ENCODE data around the gene ZNF398.
A peak's percentile ranks its signal among the peaks of the same experiment; 100 is the strongest.

The ZNF398 gene

GRCh38 chr7:149153346-149153745 is 6.1 kb downstream of the ZNF398 start:
- DNase-seq, result no peak

- no peak for DNase-seq
Measured at GRCh38 chr7:149154056-149154455, 6.8 kb downstream of the ZNF398 start.

GRCh38 chr7:149156898-149157297 is 9.6 kb downstream of the ZNF398 start:
- no peak for DNase-seq

GRCh38 chr7:149161241-149161848 is 14.1 kb downstream of the ZNF398 start:
- peak; percentile 16 for DNase-seq

GRCh38 chr7:149166142-149166541 is 18.9 kb downstream of the ZNF398 start:
- no peak for DNase-seq

- no peak for DNase-seq
Measured at GRCh38 chr7:149166630-149167352, 19.5 kb downstream of the ZNF398 start.

- DNase-seq, result no peak
Measured at GRCh38 chr7:149171892-149172533, 24.8 kb downstream of the ZNF398 start.

- DNase-seq, result no peak
Measured at GRCh38 chr7:149172534-149172920, 25.3 kb downstream of the ZNF398 start.

GRCh38 chr7:149175150-149175549 is 27.9 kb downstream of the ZNF398 start:
- no peak for DNase-seq

GRCh38 chr7:149179241-149179640 is 32.0 kb downstream of the ZNF398 start:
- DNase-seq, result no peak

- DNase-seq, result no peak
Measured at GRCh38 chr7:149180722-149181449, 33.6 kb downstream of the ZNF398 start.

GRCh38 chr7:149181450-149181790 is 34.2 kb downstream of the ZNF398 start:
- DNase-seq, result no peak

GRCh38 chr7:149184274-149184673 is 37.0 kb downstream of the ZNF398 start:
- DNase-seq, result no peak

GRCh38 chr7:149188213-149188612 is 41.0 kb downstream of the ZNF398 start:
- no peak for DNase-seq

GRCh38 chr7:149188637-149189259 is 41.5 kb downstream of the ZNF398 start:
- DNase-seq, result no peak

- no peak for DNase-seq
Measured at GRCh38 chr7:149191851-149192250, 44.6 kb downstream of the ZNF398 start.

- no peak for DNase-seq
Measured at GRCh38 chr7:149194799-149195179, 47.5 kb downstream of the ZNF398 start.

- DNase-seq, result peak; percentile 91
Measured at GRCh38 chr7:149195180-149196150, 48.2 kb downstream of the ZNF398 start, which contains the start of gene ZNF282. TSS of gene ZNF282 (plus strand) at chr7:149195546. CDS start at chr7:149195590, 44 bp downstream.

- DNase-seq, result peak; percentile 12
Measured at GRCh38 chr7:149196151-149196704, 49.0 kb downstream of the ZNF398 start.

GRCh38 chr7:149196705-149197171 is 49.5 kb downstream of the ZNF398 start:
- peak; percentile 37 for DNase-seq

- DNase-seq, result no peak
Measured at GRCh38 chr7:149197675-149198074, 50.4 kb downstream of the ZNF398 start.
